Fibroblast of skin of back (primary cell): ENCODE measurements around the gene FEZF2. TPM values are rescaled to one million over a fixed set of nuclear protein-coding genes. Genes with fewer than 3 reads are reported as not detected.
A peak's percentile ranks its signal among the peaks of the same experiment; 100 is the strongest.

ENCODE experiments used
- DNase-seq: peaks from one replicate; pipeline ENCODE4 v3.0.0-alpha.2; 2013
- polyA plus RNA-seq, 2 experiments: library from polyadenylated mRNA; unstranded; fragments of 120-200 nt; gene quantifications; one replicate each; pipeline ENCODE4 v1.2.1, GENCODE V29; 2013; ENCODE audit not compliant: insufficient read length in 2 of 2

FEZF2 gene
- not detected for polyA plus RNA-seq (2013, experiment 1 of 2; ENCODE audit: insufficient read length)
- not detected for polyA plus RNA-seq (2013, experiment 2 of 2; ENCODE audit: insufficient read length)

GRCh38 chr3:62373215-62373614, at the start of gene FEZF2:
FEZF2 (minus strand) TSS chr3:62373550; CDS start chr3:62372868, 682 bp downstream.
- DNase-seq, result no peak

DNA sequence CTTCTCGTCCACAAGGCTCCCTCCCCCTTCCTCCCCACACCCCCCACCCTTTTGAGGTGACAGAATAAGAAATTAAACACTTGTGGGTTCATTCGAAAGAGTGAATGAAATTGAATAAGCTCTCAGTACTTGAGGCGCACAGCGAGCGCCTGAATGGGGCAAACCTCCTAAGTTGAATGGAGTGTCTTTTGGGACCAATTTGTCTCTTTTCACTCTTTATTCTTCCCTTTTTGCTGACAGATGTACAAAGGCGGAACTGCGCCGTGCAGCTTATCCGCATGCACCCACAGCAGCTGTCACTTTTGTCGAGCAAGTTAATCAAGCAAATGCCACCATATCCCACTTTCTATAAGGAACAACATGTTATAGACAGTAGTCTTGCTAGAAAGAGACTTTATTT, 47.9 kb upstream of the FEZF2 start:
- no peak for DNase-seq

- no peak for DNase-seq
Measured at GRCh38 chr3:62416144-62416543, 42.8 kb upstream of the FEZF2 start.

DNA sequence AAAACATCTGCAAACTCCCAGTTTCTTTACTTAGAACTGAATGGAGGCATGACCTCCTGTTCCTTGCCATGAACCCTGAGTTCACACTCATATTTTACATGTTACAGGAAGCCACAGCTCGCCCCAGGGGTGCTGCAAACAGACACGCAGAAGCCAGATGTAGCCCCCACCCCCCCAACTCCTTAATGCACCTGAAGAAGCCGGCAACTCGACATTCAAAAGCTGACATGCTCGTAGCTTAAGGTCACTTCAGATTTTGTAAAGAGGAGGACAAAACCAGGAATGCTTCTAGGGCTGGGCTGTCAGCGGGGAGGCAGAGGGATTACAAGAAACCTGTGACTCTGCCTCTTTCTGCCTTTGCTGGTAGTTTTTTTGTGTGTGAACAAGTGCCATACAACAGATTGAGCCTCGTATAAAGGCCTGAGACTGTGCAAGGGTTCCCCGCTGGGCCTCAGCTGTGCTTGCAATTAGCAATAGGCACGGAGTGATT, 42.0 kb upstream of the FEZF2 start:
- no peak for DNase-seq

GRCh38 chr3:62414786-62415185, 41.4 kb upstream of the FEZF2 start:
- DNase-seq, result no peak

DNA sequence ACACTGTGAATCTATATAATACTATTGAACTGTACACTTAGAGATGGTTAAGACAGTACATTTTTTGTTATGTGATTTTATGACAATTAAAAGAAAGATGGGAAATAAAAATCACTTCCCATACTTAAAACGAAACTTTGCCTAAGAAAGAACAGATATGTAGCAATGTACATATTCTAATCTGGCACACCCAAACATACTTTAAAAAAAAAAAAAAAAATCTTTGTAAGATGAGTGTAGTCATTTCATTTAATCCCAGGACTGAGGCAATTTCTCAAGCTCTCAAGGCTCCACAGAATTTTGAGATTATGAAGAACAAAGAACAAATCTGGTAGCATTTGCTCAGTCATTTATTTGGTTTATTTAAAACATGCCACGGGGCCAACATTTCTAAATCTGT, 40.3 kb upstream of the FEZF2 start:
- no peak for DNase-seq

DNA sequence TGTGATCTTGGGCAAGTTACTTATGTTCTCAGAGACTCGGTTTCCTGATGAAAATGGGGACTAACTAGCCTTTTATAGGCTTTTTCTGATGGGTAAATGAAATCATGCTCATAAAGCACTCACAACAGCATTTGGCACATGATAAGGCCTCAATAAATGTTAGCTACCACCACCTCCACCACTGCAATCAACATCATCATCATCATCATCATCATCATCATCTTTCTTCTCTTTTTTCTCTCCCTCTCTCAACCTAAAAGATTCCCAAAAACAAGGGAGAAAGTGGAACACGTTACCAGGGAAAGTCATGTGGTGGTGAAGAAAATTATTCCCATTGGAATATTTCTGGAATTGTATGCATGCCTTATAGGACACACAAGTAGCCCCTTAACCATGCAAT, 33.6 kb upstream of the FEZF2 start:
- DNase-seq, result no peak

DNA sequence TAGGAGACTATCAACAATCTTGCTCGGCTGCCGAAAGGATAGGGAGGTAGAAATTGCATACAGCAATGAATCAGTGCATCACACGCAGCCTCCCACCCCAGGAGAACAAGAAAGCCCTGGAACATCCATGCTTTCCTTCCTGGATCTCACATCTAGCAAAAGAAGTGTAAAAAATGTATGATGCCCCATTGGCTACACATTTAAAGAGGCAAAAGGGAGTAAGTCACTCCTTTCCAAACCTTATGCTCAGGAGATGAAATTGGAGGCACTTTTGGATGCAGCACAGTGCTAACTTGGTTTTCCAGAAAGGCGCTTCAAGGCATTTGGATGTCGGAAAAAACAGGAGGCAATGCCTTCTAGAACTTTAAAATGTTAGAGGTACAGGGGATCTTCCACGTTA, 32.2 kb upstream of the FEZF2 start:
- DNase-seq, result no peak

DNA sequence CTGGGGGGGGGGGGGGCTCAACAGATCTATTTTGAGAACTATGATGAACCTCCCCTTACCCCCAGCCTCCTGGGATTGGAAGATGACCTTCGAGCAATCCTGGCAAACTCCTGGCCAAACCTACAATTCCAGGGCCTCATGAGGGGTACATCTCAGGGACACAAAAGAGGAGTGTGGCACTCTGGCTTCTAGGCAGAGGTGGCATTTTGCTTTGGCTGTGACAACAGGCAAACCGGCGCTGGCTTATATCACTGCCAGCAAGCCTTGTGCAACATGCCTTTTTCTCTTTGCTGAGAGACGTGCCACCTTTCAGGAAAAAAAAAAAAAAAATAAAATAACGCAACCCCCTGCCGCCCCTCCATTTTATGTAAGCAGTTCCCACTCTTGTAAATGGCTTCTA, 31.8 kb upstream of the FEZF2 start:
- DNase-seq, result no peak

DNA sequence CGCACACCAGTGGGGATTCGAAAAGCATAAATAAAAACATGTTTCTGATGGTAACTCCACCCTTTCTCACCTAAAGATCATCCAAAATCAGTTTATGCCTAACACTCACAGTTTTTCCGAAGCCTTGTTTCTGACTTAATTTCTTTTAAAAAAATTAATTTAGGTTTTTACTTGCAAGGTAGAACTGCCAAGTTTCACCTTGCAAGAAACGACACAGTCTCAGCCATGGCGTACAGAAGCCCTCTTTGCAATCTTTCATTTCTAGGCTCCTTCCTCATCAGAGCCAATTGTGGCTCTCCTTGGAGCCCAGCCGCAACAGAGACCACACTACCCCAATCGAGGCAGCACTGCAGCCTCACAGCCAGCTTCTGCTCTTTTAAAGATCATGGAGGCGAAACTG, 31.0 kb upstream of the FEZF2 start:
- DNase-seq, result no peak

DNA sequence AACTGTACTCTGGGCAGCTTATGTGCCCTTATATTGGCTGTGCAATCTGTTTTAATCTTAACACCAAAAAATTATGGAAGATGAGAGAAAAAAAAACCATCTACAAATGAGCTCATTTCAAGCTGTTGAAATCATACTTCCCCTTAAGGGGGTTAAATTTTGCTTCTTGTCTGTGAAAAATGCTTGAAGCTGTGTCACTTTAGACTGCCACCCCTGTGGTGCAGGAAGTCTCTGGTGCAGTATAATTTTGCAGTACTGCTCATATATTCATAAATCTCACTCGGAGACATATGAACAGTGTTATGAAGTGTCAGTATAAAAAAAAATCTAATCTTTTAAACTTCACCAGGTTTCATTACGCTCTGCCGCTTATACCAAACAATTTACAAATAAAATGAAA, 30.4 kb upstream of the FEZF2 start:
- DNase-seq, result no peak

DNA sequence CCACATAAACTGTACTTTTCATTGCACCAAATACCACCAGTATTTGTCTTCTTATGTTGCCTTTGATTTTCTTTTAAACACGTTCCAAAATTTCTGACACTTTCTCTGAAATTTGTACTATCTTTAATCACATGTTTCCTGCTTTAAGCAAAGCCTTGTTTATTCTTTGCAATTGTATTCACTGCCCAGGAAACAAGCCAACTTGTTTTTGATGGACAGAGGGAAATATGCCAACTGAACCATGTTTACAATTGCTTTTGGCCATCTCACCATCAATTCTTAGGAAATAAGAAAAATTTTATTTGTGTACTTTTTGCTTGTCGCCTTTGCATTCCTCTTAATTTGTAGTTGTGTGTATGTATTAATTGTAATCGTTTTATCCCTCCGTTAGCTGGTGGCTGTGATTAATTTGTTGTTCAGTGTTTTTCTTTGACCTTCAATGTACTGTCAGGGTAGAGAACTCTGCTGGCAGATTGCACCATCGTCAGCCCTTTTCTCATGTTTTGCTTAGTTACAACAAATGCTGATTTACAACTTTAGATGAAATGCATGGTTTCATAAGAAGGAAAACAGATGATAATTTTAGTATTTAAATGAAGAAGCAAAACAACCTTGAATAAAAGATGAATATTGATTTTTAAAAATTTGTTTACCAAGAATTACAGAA, 19.4 kb upstream of the FEZF2 start:
- DNase-seq, result no peak

- DNase-seq, result no peak
Measured at GRCh38 chr3:62387251-62387650, 13.9 kb upstream of the FEZF2 start.

DNA sequence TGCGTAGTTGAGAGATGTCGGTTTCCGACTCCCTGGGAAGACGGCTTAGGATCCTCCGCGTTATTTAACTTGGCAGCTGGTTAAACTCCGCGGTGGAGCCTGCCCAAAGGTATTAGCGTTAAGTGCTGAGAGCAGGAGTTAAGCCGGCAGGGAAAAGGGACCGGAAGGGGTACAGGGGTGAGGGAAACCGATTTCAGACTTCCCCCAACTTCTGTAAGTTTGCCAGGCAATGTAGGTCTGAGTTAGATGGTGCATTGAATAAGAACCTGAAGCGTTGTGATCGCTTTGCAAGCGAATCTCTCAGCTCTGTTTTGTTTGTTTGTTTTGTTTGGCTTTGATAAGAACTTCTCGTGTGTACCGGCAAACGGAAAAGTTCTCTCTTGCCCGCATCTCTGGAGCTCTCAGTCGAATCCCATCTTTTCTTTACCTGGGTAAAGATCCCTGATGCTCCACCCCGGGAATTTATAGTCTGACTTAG, 6.0 kb upstream of the FEZF2 start:
- no peak for DNase-seq

DNA sequence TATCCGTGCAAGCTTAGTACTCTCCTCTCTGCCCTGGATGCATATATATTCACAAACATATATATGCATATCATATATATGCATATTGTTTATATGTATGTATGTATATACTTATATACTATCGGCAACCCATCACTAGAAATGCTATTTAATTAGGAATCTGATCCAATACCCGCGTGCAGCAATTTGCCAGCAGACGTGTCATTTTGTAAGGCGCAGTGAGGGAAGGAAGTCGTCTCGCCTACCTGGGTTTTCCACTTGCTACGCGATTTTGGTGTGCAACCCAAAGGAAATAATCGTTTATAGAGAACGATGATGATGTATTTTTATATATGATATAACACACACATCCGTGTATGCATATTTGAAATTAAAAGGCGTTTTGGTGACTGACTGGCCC, 5.6 kb upstream of the FEZF2 start:
- no peak for DNase-seq

GRCh38 chr3:62378311-62378789, 5.0 kb upstream of the FEZF2 start:
- no peak for DNase-seq

GRCh38 chr3:62376906-62377877, 3.8 kb upstream of the FEZF2 start:
- no peak for DNase-seq

- DNase-seq, result no peak
Measured at GRCh38 chr3:62376454-62376720, 3.0 kb upstream of the FEZF2 start.

GRCh38 chr3:62375655-62376453, 2.5 kb upstream of the FEZF2 start:
- no peak for DNase-seq

GRCh38 chr3:62374341-62375218, 1.2 kb upstream of the FEZF2 start:
- DNase-seq, result peak; percentile 15

DNA sequence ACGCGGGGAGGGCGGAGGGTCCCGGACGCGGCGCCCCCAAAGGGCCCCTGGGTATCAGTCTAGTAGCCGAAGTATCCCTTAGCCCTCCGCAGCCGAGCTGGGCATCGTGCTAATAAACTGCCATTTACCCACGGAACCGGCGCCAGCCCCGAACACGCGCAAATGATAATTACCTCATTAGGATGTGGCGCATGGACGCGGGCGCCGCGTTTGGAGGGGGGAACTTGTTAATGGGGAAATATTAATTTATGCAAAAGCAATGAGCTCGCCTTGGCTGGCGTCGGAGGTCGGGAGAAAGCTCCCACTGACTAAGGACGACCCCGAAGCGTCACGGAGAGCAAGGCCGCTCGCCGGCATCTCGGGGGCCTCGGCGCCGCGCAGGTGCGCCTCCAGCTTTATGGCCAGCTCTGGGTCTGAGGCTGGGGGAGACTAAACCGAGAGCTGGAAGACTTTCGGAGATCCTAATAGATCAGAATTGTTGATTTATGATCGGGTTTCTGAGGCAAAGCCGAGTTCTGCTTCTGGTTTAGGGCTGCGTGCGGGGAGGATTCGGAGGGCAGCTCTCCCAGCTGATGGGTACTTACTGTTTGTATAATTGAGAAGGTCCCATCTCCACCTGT, 474 bp upstream of the FEZF2 start:
- no peak for DNase-seq
